ENCODE data around the gene UBE2S. TPM values are rescaled to one million over a fixed set of nuclear protein-coding genes. Genes with fewer than 3 reads are reported as not detected.

The UBE2S gene
- total RNA-seq, 1 experiment from 2014 or later, result 635 TPM

DNA sequence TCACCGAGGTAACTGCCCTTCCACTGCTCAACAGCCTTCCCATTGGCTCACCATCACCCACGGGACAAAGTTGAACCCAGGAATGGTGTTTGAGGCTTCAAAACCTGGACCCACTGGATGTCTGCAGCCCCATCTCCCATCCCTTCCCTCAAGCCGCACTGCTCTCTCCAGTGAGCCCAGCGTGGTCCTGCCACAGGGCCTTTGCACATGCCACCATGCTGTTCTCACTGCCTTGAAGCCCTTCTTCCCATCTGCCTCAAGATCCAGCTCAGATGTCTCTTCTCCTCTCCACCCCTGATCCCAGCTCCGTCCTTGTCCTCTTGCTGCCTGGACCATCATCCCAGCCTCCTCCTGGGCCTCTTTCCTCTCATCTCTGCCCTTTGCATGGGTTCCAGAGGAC lies 31.5 kb upstream of the UBE2S start:
- H3K36me3 ChIP-seq (ENCODE audit: control insufficient read depth, insufficient read depth, low read length), result no peaks in the 10 kb centered on the region
- H3K4me1 ChIP-seq (ENCODE audit: control insufficient read depth, insufficient read depth, low read length), result peaks cover 5% of the 10 kb centered on the region; the same call in 1 of the 2 replicates
- no peak for ATAC-seq
- H3K27ac ChIP-seq (ENCODE audit: low read length), result no peak overlapping the region
- peaks cover 14% of the 10 kb centered on the region for H3K27me3 ChIP-seq (ENCODE audit: control insufficient read depth, insufficient read depth, low read length)
- intact Hi-C loops (cut with micrococcal nuclease; ENCODE audit: unreplicated experiment) (no loop called here), in situ Hi-C loops (cut with HindIII; ENCODE audit: low pct_unique_long_range_greater_than_20kb, low sequenced_read_pairs) (no loop called here)
- BruUV-seq (replicated peaks), result no TSS peak
- CTCF ChIA-PET, result no interaction called here
- TF ChIP-seq, protein P1, sequence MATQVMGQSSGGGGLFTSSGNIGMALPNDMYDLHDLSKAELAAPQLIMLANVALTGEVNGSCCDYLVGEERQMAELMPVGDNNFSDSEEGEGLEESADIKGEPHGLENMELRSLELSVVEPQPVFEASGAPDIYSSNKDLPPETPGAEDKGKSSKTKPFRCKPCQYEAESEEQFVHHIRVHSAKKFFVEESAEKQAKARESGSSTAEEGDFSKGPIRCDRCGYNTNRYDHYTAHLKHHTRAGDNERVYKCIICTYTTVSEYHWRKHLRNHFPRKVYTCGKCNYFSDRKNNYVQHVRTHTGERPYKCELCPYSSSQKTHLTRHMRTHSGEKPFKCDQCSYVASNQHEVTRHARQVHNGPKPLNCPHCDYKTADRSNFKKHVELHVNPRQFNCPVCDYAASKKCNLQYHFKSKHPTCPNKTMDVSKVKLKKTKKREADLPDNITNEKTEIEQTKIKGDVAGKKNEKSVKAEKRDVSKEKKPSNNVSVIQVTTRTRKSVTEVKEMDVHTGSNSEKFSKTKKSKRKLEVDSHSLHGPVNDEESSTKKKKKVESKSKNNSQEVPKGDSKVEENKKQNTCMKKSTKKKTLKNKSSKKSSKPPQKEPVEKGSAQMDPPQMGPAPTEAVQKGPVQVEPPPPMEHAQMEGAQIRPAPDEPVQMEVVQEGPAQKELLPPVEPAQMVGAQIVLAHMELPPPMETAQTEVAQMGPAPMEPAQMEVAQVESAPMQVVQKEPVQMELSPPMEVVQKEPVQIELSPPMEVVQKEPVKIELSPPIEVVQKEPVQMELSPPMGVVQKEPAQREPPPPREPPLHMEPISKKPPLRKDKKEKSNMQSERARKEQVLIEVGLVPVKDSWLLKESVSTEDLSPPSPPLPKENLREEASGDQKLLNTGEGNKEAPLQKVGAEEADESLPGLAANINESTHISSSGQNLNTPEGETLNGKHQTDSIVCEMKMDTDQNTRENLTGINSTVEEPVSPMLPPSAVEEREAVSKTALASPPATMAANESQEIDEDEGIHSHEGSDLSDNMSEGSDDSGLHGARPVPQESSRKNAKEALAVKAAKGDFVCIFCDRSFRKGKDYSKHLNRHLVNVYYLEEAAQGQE (IDR thresholded peaks at IDR 0.05; ENCODE audit: insufficient read depth in 1 of 2, low read depth in 2 of 2, low read length in 1 of 2), result no peak
- TF ChIP-seq POLR2AphosphoS5 (IDR thresholded peaks at IDR 0.05; ENCODE audit: low read depth, low read length), result no peak
- TF ChIP-seq SIN3A (IDR thresholded peaks at IDR 0.05; ENCODE audit: borderline replicate concordance, insufficient read depth, low read depth, low read length), result no peak
- TF ChIP-seq CTCF (IDR thresholded peaks at IDR 0.05), result no peak
- H3K4me3 ChIP-seq (ENCODE audit: low read depth in 2 of 2, low read length in 2 of 2), result no peak overlapping the region
- POLR2A ChIA-PET, result no interaction called here
- H3K9me3 ChIP-seq (ENCODE audit: control insufficient read depth, insufficient read depth, low read depth, low read length), result no peaks in the 10 kb centered on the region
- no peak for DNase-seq (ENCODE audit: low read depth, low spot score)

- Histone ChIP-seq H3K36me3 (ENCODE audit: control insufficient read depth, insufficient read depth, low read length) (no peaks in the 10 kb centered on the region), H3K9me3 (ENCODE audit: control insufficient read depth, insufficient read depth, low read depth, low read length) (no peaks in the 10 kb centered on the region), H3K27ac (ENCODE audit: low read length) (no peak overlapping the region), H3K4me3 (ENCODE audit: low read depth in 2 of 2, low read length in 2 of 2) (no peak overlapping the region), H3K27me3 (ENCODE audit: control insufficient read depth, insufficient read depth, low read length) (peaks cover 9% of the 10 kb centered on the region), H3K4me1 (ENCODE audit: control insufficient read depth, insufficient read depth, low read length) (peaks cover 5% of the 10 kb centered on the region; the same call in 1 of the 2 replicates)
- no TSS peak for BruUV-seq (replicated peaks)
- intact Hi-C loops (cut with micrococcal nuclease; ENCODE audit: unreplicated experiment) (no loop called here), in situ Hi-C loops (cut with HindIII; ENCODE audit: low pct_unique_long_range_greater_than_20kb, low sequenced_read_pairs) (no loop called here)
- TF ChIP-seq, protein P1 (IDR thresholded peaks at IDR 0.05; ENCODE audit: insufficient read depth in 1 of 2, low read depth in 2 of 2, low read length in 1 of 2), result peak; percentile 99 to 100
- TF ChIP-seq SIN3A (IDR thresholded peaks at IDR 0.05; ENCODE audit: borderline replicate concordance, insufficient read depth, low read depth, low read length), result no peak
- DNase-seq (ENCODE audit: low read depth, low spot score), result no peak
- ChIA-PET CTCF (interaction anchor here (0.5 kb wide), 1 partner anchor 29 kb away, joined by 3 read pairs; no protein-coding TSS in a partner anchor), POLR2A (interaction anchor here (0.5 to 0.7 kb wide), 2 partner anchors 85 to 270 kb away, joined by 3 to 5 read pairs; no protein-coding TSS in a partner anchor)
- ATAC-seq, result peak; percentile 81
Observed at GRCh38 chr19:55437410-55437809, 29.8 kb upstream of the UBE2S start.
